NCI-H345 (cell line): ENCODE results near the gene OR8B3.
"Not testable (repeated sequence)": the region's sequence is repeated elsewhere in the genome, so short reads cannot be mapped to it uniquely, and the experiment has no call there.

Source experiments
- DNase-seq: peaks from one replicate; lab custom pipeline; 2025; lab: John Stamatoyannopoulos, UW

The OR8B3 gene

GRCh38 chr11:124398924-124399323, at the start of gene OR8B3:
OR8B3 (minus strand) TSS chr11:124399024; CDS start chr11:124397351, 1,673 bp downstream.
- DNase-seq, result no peak

- no peak for DNase-seq
Observed at GRCh38 chr11:124446916-124447315, 48.1 kb upstream of the OR8B3 start.

- no peak for DNase-seq
Observed at GRCh38 chr11:124445646-124446150, 46.9 kb upstream of the OR8B3 start, which contains the start of gene OR8B8. OR8B8 (minus strand) TSS chr11:124445696; CDS start chr11:124441085, 4,611 bp downstream.

- DNase-seq, result no peak
Observed at GRCh38 chr11:124442847-124443246, 44.0 kb upstream of the OR8B3 start.

- no peak for DNase-seq
Observed at GRCh38 chr11:124442442-124442841, 43.6 kb upstream of the OR8B3 start.

- DNase-seq, result no peak
Observed at GRCh38 chr11:124441519-124441918, 42.7 kb upstream of the OR8B3 start.

- no peak for DNase-seq
Observed at GRCh38 chr11:124441081-124441480, 42.3 kb upstream of the OR8B3 start.

GRCh38 chr11:124440608-124441007, 41.8 kb upstream of the OR8B3 start:
- DNase-seq, result no peak

- DNase-seq, result no peak
Observed at GRCh38 chr11:124434699-124435098, 35.9 kb upstream of the OR8B3 start.

GRCh38 chr11:124429599-124429998, 30.8 kb upstream of the OR8B3 start:
- no peak for DNase-seq

- DNase-seq, result no peak
Observed at GRCh38 chr11:124424384-124424921, 25.6 kb upstream of the OR8B3 start, which contains the start of gene OR8B4. OR8B4 (minus strand) TSS chr11:124424871; CDS start chr11:124424871, 0 bp downstream.

- DNase-seq, result no peak
Observed at GRCh38 chr11:124421043-124421442, 22.2 kb upstream of the OR8B3 start.

GRCh38 chr11:124415356-124415923, 16.6 kb upstream of the OR8B3 start:
- DNase-seq, result peak; percentile 2

GRCh38 chr11:124409906-124410305, 11.1 kb upstream of the OR8B3 start:
- DNase-seq, result no peak

- no peak for DNase-seq
Observed at GRCh38 chr11:124405581-124405980, 6.8 kb upstream of the OR8B3 start.

GRCh38 chr11:124403186-124403585, 4.4 kb upstream of the OR8B3 start:
- DNase-seq, result not testable (repeated sequence)

GRCh38 chr11:124402326-124402922, 3.6 kb upstream of the OR8B3 start:
- DNase-seq, result peak; percentile 31

GRCh38 chr11:124396847-124397246, 2.0 kb downstream of the OR8B3 start:
- not testable (repeated sequence) for DNase-seq

- no peak for DNase-seq
Observed at GRCh38 chr11:124394408-124394807, 4.4 kb downstream of the OR8B3 start.

GRCh38 chr11:124384399-124384798, 14.4 kb downstream of the OR8B3 start, which contains the start of gene OR8B2:
OR8B2 (minus strand) TSS chr11:124384499; CDS start chr11:124383343, 1,156 bp downstream.
- no peak for DNase-seq

- not testable (repeated sequence) for DNase-seq
Observed at GRCh38 chr11:124382857-124383256, 16.0 kb downstream of the OR8B3 start.

- no peak for DNase-seq
Observed at GRCh38 chr11:124380585-124380984, 18.2 kb downstream of the OR8B3 start.

- DNase-seq, result no peak
Observed at GRCh38 chr11:124376280-124376679, 22.5 kb downstream of the OR8B3 start.
